ENCODE measurements around the gene DNAH3. TPM values are rescaled to one million over a fixed set of nuclear protein-coding genes. Genes with fewer than 3 reads are reported as not detected.
"Not testable (repeated sequence)": the region's sequence is repeated elsewhere in the genome, so short reads cannot be mapped to it uniquely, and the experiment has no call there.

The DNAH3 gene
- total RNA-seq, 1 experiment from 2014 or later: not detected

DNA sequence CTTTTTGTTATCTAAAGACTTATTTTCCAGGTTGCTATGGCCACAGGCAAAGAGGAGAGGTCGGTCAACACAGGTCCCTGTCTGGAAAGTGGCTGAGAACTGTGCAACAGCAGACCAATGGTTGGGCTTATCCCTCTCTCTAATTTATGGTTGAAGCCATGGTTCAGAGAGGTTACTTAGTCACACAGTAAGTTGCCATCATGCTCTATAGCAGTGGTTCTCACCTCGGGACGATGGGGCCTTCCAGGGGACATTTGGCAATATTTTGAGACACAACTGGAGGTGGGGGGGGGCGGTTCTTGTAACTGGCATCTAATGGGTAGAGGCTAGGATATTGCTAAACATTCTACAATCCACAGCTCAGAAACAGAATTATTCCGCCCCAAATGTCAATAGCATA is 7.0 kb upstream of the DNAH3 start:
- Histone ChIP-seq H3K27ac (ENCODE audit: low read length) (no peak overlapping the region), H3K4me3 (ENCODE audit: low read length) (peak overlapping the region; percentile 73), H4K20me1 (ENCODE audit: insufficient read depth, low read depth, low read length) (no peaks in the 10 kb centered on the region), H3K4me1 (ENCODE audit: low read length) (peaks cover 28% of the 10 kb centered on the region), H3K27me3 (ENCODE audit: low read length) (no peaks in the 10 kb centered on the region), H3K4me2 (ENCODE audit: low read depth, low read length, poor library complexity, severe bottlenecking) (peak overlapping the region; percentile 80), H3K9me3 (ENCODE audit: low read length) (no peaks in the 10 kb centered on the region), H3K9ac (ENCODE audit: low read length) (peak overlapping the region; percentile 75), H2AFZ (ENCODE audit: low read length) (peak overlapping the region; percentile 12; the same call in 1 of the 2 replicates), H3K36me3 (ENCODE audit: insufficient read depth, low read length) (peaks cover 17% of the 10 kb centered on the region; the same call in 1 of the 2 replicates), H3K79me2 (ENCODE audit: low read length) (peaks cover 25% of the 10 kb centered on the region), H3K9me2 (replicated peaks; ENCODE audit: insufficient read depth, low read length) (no peaks in the 10 kb centered on the region)
- DNase-seq: no peak

GRCh38 chr16:21156767-21157467 is 6.3 kb upstream of the DNAH3 start:
- H3K36me3 ChIP-seq (ENCODE audit: insufficient read depth, low read length): peaks cover 13% of the 10 kb centered on the region; the same call in 1 of the 2 replicates
- no peak overlapping the region for H3K27ac ChIP-seq (ENCODE audit: low read length)
- peaks cover 28% of the 10 kb centered on the region for H3K4me1 ChIP-seq (ENCODE audit: low read length)
- H3K9me3 ChIP-seq (ENCODE audit: low read length): no peaks in the 10 kb centered on the region
- H2AFZ ChIP-seq (ENCODE audit: low read length): no peak overlapping the region
- peak; percentile 59 for DNase-seq
- no peak overlapping the region for H3K4me2 ChIP-seq (ENCODE audit: low read depth, low read length, poor library complexity, severe bottlenecking)
- no peak overlapping the region for H3K9ac ChIP-seq (ENCODE audit: low read length)
- no peaks in the 10 kb centered on the region for H4K20me1 ChIP-seq (ENCODE audit: insufficient read depth, low read depth, low read length)
- no peaks in the 10 kb centered on the region for H3K9me2 ChIP-seq (replicated peaks; ENCODE audit: insufficient read depth, low read length)
- H3K4me3 ChIP-seq (ENCODE audit: low read length): no peak overlapping the region
- peaks cover 25% of the 10 kb centered on the region for H3K79me2 ChIP-seq (ENCODE audit: low read length)
- H3K27me3 ChIP-seq (ENCODE audit: low read length): no peaks in the 10 kb centered on the region

DNA sequence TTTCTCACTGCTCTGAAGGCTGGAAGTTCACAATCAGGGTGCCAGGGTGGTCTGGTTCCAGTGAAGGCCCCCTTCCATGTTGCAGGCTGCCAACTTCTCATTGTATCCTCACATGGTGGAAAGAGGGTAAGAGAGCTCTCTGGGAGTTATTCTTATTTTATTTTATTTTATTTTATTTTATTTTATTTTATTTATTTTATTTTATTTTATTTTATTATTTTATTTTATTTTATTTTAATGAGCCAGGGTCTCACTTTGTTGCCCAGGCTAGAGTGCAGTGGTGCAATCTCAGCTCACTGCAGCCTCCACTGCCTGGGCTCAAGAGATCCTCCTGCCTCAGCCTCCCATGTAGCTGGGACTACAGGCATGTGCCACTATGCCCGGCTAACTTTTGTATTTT is 5.4 kb upstream of the DNAH3 start:
- H3K9ac ChIP-seq (ENCODE audit: low read length); H3K27ac ChIP-seq (ENCODE audit: low read length): not testable (repeated sequence)

GRCh38 chr16:21153124-21153729 is 2.6 kb upstream of the DNAH3 start:
- not testable (repeated sequence) for H3K9ac ChIP-seq (ENCODE audit: low read length); DNase-seq

More for the DNA sequence above, 5.4 kb upstream of the DNAH3 start:
- H2AFZ ChIP-seq (ENCODE audit: low read length); H3K9me3 ChIP-seq (ENCODE audit: low read length); H3K4me3 ChIP-seq (ENCODE audit: low read length); DNase-seq; H3K9me2 ChIP-seq (replicated peaks; ENCODE audit: insufficient read depth, low read length); H3K36me3 ChIP-seq (ENCODE audit: insufficient read depth, low read length); H4K20me1 ChIP-seq (ENCODE audit: insufficient read depth, low read depth, low read length); H3K4me2 ChIP-seq (ENCODE audit: low read depth, low read length, poor library complexity, severe bottlenecking); H3K27me3 ChIP-seq (ENCODE audit: low read length): not testable (repeated sequence)
- Histone ChIP-seq H3K4me1 (ENCODE audit: low read length) (peaks cover 27% of the 10 kb centered on the region), H3K79me2 (ENCODE audit: low read length) (peaks cover 19% of the 10 kb centered on the region)

GRCh38 chr16:21152160-21153030 is 1.7 kb upstream of the DNAH3 start:
- H3K4me3 ChIP-seq (ENCODE audit: low read length); H2AFZ ChIP-seq (ENCODE audit: low read length); H3K79me2 ChIP-seq (ENCODE audit: low read length); H3K9me2 ChIP-seq (replicated peaks; ENCODE audit: insufficient read depth, low read length); H3K4me2 ChIP-seq (ENCODE audit: low read depth, low read length, poor library complexity, severe bottlenecking); H3K9ac ChIP-seq (ENCODE audit: low read length); H3K4me1 ChIP-seq (ENCODE audit: low read length); H3K36me3 ChIP-seq (ENCODE audit: insufficient read depth, low read length); H4K20me1 ChIP-seq (ENCODE audit: insufficient read depth, low read depth, low read length); H3K27ac ChIP-seq (ENCODE audit: low read length); H3K27me3 ChIP-seq (ENCODE audit: low read length); H3K9me3 ChIP-seq (ENCODE audit: low read length); DNase-seq: not testable (repeated sequence)

More at GRCh38 chr16:21153124-21153729, 2.6 kb upstream of the DNAH3 start:
- not testable (repeated sequence) for H2AFZ ChIP-seq (ENCODE audit: low read length); H3K9me3 ChIP-seq (ENCODE audit: low read length); H3K79me2 ChIP-seq (ENCODE audit: low read length); H3K36me3 ChIP-seq (ENCODE audit: insufficient read depth, low read length); H3K4me3 ChIP-seq (ENCODE audit: low read length); H3K27me3 ChIP-seq (ENCODE audit: low read length); H3K27ac ChIP-seq (ENCODE audit: low read length); H4K20me1 ChIP-seq (ENCODE audit: insufficient read depth, low read depth, low read length); H3K4me2 ChIP-seq (ENCODE audit: low read depth, low read length, poor library complexity, severe bottlenecking); H3K9me2 ChIP-seq (replicated peaks; ENCODE audit: insufficient read depth, low read length); H3K4me1 ChIP-seq (ENCODE audit: low read length)

- no peak overlapping the region for H2AFZ ChIP-seq (ENCODE audit: low read length)
Observed at GRCh38 chr16:21145738-21146137, 4.9 kb downstream of the DNAH3 start.

GRCh38 chr16:21134053-21134452 is 16.6 kb downstream of the DNAH3 start:
- Histone ChIP-seq H3K36me3 (ENCODE audit: insufficient read depth, low read length) (no peaks in the 10 kb centered on the region), H3K4me1 (ENCODE audit: low read length) (no peaks in the 10 kb centered on the region), H3K27ac (ENCODE audit: low read length) (no peak overlapping the region), H3K4me2 (ENCODE audit: low read depth, low read length, poor library complexity, severe bottlenecking) (no peak overlapping the region), H4K20me1 (ENCODE audit: insufficient read depth, low read depth, low read length) (no peaks in the 10 kb centered on the region), H3K27me3 (ENCODE audit: low read length) (no peaks in the 10 kb centered on the region), H3K9me2 (replicated peaks; ENCODE audit: insufficient read depth, low read length) (no peaks in the 10 kb centered on the region), H3K9me3 (ENCODE audit: low read length) (no peaks in the 10 kb centered on the region), H2AFZ (ENCODE audit: low read length) (no peak overlapping the region), H3K79me2 (ENCODE audit: low read length) (no peaks in the 10 kb centered on the region), H3K9ac (ENCODE audit: low read length) (no peak overlapping the region), H3K4me3 (ENCODE audit: low read length) (no peak overlapping the region)
- no peak for DNase-seq

More at GRCh38 chr16:21145738-21146137, 4.9 kb downstream of the DNAH3 start:
- no peaks in the 10 kb centered on the region for H3K4me1 ChIP-seq (ENCODE audit: low read length)
- no peaks in the 10 kb centered on the region for H3K9me2 ChIP-seq (replicated peaks; ENCODE audit: insufficient read depth, low read length)
- H4K20me1 ChIP-seq (ENCODE audit: insufficient read depth, low read depth, low read length): no peaks in the 10 kb centered on the region
- H3K27ac ChIP-seq (ENCODE audit: low read length): no peak overlapping the region
- H3K36me3 ChIP-seq (ENCODE audit: insufficient read depth, low read length): no peaks in the 10 kb centered on the region
- no peak for DNase-seq
- H3K27me3 ChIP-seq (ENCODE audit: low read length): no peaks in the 10 kb centered on the region
- no peak overlapping the region for H3K4me3 ChIP-seq (ENCODE audit: low read length)
- no peaks in the 10 kb centered on the region for H3K79me2 ChIP-seq (ENCODE audit: low read length)
- no peak overlapping the region for H3K9ac ChIP-seq (ENCODE audit: low read length)
- H3K4me2 ChIP-seq (ENCODE audit: low read depth, low read length, poor library complexity, severe bottlenecking): no peak overlapping the region
- no peaks in the 10 kb centered on the region for H3K9me3 ChIP-seq (ENCODE audit: low read length)

DNA sequence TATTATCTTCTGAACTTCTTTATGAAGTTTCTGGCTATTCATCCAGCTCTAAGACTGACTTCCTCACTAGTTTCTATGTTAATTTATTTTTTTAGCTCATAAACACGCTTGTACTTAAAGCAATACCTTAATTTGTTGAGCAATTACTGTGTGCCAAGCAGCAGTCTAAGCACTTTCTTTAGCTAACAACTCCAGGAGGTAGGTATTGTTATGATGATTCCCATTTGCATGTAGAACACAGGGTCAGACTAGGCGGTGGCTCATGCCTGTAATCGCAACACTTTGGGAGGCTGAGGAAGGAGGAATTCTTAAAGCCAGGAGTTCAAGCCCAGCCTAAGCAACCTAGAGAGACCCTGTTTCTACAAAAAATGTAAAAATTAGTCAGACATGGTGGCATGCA is 19.8 kb downstream of the DNAH3 start:
- Histone ChIP-seq H3K9ac (ENCODE audit: low read length) (no peak overlapping the region), H3K27ac (ENCODE audit: low read length) (no peak overlapping the region), H2AFZ (ENCODE audit: low read length) (no peak overlapping the region), H3K27me3 (ENCODE audit: low read length) (no peaks in the 10 kb centered on the region), H3K9me2 (replicated peaks; ENCODE audit: insufficient read depth, low read length) (no peaks in the 10 kb centered on the region), H3K4me2 (ENCODE audit: low read depth, low read length, poor library complexity, severe bottlenecking) (no peak overlapping the region), H3K79me2 (ENCODE audit: low read length) (no peaks in the 10 kb centered on the region), H3K4me3 (ENCODE audit: low read length) (no peak overlapping the region), H4K20me1 (ENCODE audit: insufficient read depth, low read depth, low read length) (no peaks in the 10 kb centered on the region), H3K9me3 (ENCODE audit: low read length) (no peaks in the 10 kb centered on the region), H3K4me1 (ENCODE audit: low read length) (no peaks in the 10 kb centered on the region), H3K36me3 (ENCODE audit: insufficient read depth, low read length) (no peaks in the 10 kb centered on the region)
- DNase-seq: no peak

All from Karpas-422 (cell line).